Central memory CD8-positive, alpha-beta T cell (primary cell): ENCODE results near the gene TRMT44.

Experiments used
- ATAC-seq: fragments of 150-1000 bp; cut with Tn5 transposase; replicated peaks from 2 replicates; pipeline ENCODE4 v1.10.0; 2022; ENCODE audit warnings: mild to moderate bottlenecking, moderate FRiP score, moderate number of reproducible peaks; ENCODE audit not compliant: poor library complexity, severe bottlenecking; ENCODE audit errors: extremely low read depth
- DNase-seq, 2 donors: peaks; one replicate each; pipeline ENCODE4 v3.0.0; 2021; ENCODE audit warnings: low spot score in 2 of 2
- H3K27ac Mint-ChIP-seq: one replicate; pipeline ENCODE4 v1.8.0; 2022; ENCODE audit warnings: low read depth, mild to moderate bottlenecking, moderate library complexity, mixed read lengths
- H3K27me3 Mint-ChIP-seq: one replicate; pipeline ENCODE4 v1.8.0; 2022; ENCODE audit warnings: mixed read lengths
- H3K36me3 Mint-ChIP-seq: one replicate; pipeline ENCODE4 v1.8.0; 2022; ENCODE audit warnings: mild to moderate bottlenecking, moderate library complexity, mixed read lengths; ENCODE audit not compliant: insufficient read depth
- H3K4me1 Mint-ChIP-seq: one replicate; pipeline ENCODE4 v1.8.0; 2022; ENCODE audit warnings: mixed read lengths
- H3K4me3 Mint-ChIP-seq: one replicate; pipeline ENCODE4 v1.8.0; 2022; ENCODE audit warnings: mild to moderate bottlenecking, moderate library complexity, mixed read lengths
- H3K9me3 Mint-ChIP-seq: one replicate; pipeline ENCODE4 v1.8.0; 2022; ENCODE audit warnings: mixed read lengths

Gene TRMT44, protein sequence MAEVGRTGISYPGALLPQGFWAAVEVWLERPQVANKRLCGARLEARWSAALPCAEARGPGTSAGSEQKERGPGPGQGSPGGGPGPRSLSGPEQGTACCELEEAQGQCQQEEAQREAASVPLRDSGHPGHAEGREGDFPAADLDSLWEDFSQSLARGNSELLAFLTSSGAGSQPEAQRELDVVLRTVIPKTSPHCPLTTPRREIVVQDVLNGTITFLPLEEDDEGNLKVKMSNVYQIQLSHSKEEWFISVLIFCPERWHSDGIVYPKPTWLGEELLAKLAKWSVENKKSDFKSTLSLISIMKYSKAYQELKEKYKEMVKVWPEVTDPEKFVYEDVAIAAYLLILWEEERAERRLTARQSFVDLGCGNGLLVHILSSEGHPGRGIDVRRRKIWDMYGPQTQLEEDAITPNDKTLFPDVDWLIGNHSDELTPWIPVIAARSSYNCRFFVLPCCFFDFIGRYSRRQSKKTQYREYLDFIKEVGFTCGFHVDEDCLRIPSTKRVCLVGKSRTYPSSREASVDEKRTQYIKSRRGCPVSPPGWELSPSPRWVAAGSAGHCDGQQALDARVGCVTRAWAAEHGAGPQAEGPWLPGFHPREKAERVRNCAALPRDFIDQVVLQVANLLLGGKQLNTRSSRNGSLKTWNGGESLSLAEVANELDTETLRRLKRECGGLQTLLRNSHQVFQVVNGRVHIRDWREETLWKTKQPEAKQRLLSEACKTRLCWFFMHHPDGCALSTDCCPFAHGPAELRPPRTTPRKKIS

DNA sequence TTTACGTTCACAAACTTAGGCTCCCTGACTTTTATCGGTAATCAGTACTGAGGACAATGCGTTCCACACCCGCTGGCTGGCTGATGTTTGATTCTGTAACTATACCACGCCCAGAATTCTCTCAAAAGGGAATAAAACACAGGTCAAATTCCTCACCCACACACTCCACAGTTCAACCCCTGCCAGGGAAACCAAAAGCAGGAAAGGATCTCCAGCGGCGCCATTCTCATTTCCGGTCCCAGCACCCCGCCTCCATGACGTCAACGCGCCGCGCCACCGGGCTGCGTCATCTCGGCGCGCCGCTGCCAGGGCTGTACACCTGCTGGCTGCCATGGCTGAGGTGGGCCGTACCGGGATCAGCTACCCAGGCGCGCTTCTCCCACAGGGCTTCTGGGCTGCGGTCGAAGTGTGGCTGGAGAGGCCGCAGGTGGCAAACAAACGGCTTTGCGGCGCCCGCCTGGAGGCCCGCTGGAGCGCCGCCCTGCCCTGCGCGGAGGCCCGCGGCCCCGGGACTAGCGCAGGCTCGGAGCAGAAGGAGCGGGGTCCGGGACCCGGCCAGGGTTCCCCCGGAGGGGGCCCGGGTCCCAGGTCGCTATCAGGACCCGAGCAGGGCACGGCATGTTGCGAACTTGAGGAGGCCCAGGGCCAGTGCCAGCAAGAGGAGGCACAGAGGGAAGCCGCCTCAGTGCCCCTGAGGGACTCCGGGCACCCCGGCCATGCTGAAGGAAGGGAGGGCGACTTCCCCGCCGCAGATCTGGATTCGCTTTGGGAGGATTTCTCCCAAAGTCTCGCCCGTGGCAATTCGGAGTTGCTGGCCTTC, at the start of gene TRMT44, which contains the start of gene ACOX3:
TRMT44 (plus strand) TSS at position 286 of the 820 bp plus-strand sequence; CDS start at position 332, 46 bp downstream.
ACOX3 (minus strand) TSS at position 232 of the 820 bp plus-strand sequence. CDS start 24,202 bp downstream, outside the sequence.
- DNase-seq, result peak; percentile 96 to 99
- Mint-ChIP-seq H3K4me3 (peak within 1 kb of the TSS; percentile 99), H3K9me3 (no peaks in the 10 kb centered on the region), H3K27ac (peak within 1 kb of the TSS; percentile 99), H3K4me1 (peaks cover 75% of the 10 kb centered on the region), H3K27me3 (no peaks in the 10 kb centered on the region), H3K36me3 (peaks cover 13% of the 10 kb centered on the region)
- peak; percentile 90 for ATAC-seq

DNA sequence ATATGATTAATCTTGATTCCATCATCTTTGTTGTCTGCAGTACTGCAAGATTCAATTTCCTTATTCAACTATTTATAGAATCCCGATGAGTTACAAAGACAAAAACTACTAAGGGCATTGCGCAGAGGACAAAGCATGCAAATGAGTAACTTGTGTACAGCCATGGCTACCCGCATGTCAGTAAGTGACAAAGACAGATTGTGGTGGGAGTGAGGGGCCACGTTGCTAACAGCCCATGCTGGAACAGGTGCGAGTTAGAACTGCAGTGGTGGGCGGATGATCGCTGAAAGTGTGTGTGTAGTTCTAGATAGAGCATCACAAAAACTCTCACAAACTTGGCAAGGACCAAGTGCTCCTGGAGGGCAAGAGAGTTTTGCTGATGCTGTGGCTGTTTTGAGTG, 49.5 kb upstream of the TRMT44 start:
- H3K27ac Mint-ChIP-seq, result no peak overlapping the region
- H3K27me3 Mint-ChIP-seq, result no peaks in the 10 kb centered on the region
- no peak overlapping the region for H3K4me3 Mint-ChIP-seq
- ATAC-seq (no peak), DNase-seq (no peak)
- H3K9me3 Mint-ChIP-seq, result no peaks in the 10 kb centered on the region
- H3K36me3 Mint-ChIP-seq, result peaks cover 21% of the 10 kb centered on the region
- H3K4me1 Mint-ChIP-seq, result no peaks in the 10 kb centered on the region

DNA sequence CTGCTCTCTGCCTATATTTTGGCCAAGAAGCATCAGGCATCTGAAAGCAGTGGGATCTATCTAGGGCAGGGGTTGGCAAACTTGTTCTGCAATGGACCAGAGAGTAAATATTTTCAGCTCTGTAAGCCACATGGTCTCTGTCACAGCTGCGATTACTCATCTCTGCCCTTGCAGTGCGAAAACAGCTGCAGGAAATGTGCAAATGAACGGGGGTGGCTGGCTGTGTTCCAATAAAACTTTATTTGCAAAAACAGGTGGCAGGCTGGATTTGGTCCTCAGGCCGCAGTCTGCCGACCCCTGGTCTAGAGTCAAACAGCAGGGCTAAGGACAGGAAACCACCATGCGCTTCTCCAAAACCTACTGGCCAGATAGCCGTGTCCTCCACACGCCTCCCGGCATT, 48.6 kb upstream of the TRMT44 start:
- peaks cover 24% of the 10 kb centered on the region for H3K36me3 Mint-ChIP-seq
- DNase-seq (no peak), ATAC-seq (no peak)
- H3K4me1 Mint-ChIP-seq, result no peaks in the 10 kb centered on the region
- H3K27me3 Mint-ChIP-seq, result no peaks in the 10 kb centered on the region
- H3K27ac Mint-ChIP-seq, result no peak overlapping the region
- H3K9me3 Mint-ChIP-seq, result no peaks in the 10 kb centered on the region
- H3K4me3 Mint-ChIP-seq, result no peak overlapping the region

DNA sequence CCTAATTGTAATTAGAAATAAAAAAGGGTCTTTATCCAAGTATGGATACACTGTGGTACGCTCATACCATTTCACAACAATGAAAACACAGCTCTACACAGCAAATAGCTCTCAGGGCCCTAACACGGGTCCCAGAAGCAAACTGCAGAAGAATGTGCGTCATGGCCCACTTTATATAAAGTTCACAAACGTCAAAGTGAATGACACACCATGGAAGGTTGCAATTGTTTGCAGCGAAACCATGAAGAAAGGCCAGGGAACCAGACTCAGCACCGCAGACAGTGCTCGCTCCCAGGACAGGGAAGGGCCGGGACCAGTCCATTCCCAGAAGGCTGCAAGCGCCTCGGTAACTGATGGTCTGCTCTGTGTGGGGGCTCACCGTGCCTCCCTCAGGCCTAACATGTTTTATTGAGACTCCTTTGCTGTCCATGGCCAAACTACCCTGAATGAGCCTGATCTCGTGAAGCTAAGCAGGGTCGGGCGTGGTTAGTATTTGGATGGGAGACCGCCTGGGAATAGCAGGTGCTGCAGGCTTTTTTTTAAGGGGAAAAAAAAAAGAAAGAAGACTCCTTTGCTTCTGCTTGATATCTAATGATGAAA, 47.9 kb upstream of the TRMT44 start:
- no peaks in the 10 kb centered on the region for H3K27me3 Mint-ChIP-seq
- H3K4me1 Mint-ChIP-seq, result no peaks in the 10 kb centered on the region
- H3K36me3 Mint-ChIP-seq, result peaks cover 23% of the 10 kb centered on the region
- H3K27ac Mint-ChIP-seq, result no peak overlapping the region
- no peak for DNase-seq
- no peak overlapping the region for H3K4me3 Mint-ChIP-seq
- no peaks in the 10 kb centered on the region for H3K9me3 Mint-ChIP-seq
- ATAC-seq, result no peak

DNA sequence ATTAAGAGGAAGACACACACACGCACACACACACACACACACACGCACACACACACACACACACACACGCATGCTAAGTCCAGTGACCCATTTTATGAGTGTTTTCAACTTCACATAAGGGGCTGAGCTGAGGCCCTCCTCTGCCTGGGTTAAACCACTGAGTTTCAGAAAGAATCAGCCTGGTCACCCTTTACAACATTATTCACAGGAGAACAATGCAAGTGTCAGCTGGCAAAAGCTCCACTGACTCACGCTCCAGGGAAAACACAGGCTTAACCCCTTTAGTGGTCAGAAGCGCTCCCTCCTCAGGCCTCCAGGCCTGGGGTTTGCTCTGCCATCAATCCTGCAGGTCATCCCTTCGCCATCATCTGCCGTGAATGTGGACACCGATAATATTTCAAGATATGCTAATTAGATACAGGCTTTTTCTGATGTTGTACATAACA, 47.0 kb upstream of the TRMT44 start:
- Mint-ChIP-seq H3K4me1 (no peaks in the 10 kb centered on the region), H3K36me3 (peaks cover 19% of the 10 kb centered on the region), H3K27ac (no peak overlapping the region), H3K4me3 (no peak overlapping the region), H3K9me3 (no peaks in the 10 kb centered on the region), H3K27me3 (no peaks in the 10 kb centered on the region)
- ATAC-seq (no peak), DNase-seq (no peak)

DNA sequence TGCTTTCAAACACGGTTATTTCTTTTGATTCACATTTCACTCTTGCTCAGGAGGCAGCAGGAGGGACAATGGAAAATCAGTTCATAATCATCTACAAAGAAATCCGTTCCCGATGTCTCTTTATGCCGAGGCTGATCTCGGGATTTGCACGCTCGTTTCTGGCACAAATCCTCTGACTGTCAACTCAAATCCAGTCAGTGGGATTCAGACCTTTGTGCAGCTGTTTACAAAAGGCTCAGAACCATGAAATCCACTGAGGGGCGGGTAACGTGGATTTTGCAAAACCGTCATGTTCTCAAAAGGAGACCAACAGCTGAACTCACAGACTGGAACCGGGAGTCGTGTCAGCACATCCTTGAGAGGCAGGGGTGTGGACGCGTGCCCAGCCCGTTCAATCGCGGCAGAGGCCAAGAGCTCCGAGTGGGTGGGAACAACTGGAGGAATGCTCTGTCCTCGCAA, 46.5 kb upstream of the TRMT44 start:
- Mint-ChIP-seq H3K4me3 (no peak overlapping the region), H3K4me1 (no peaks in the 10 kb centered on the region), H3K27ac (no peak overlapping the region), H3K36me3 (peaks cover 19% of the 10 kb centered on the region), H3K9me3 (no peaks in the 10 kb centered on the region), H3K27me3 (no peaks in the 10 kb centered on the region)
- ATAC-seq, result no peak
- no peak for DNase-seq

DNA sequence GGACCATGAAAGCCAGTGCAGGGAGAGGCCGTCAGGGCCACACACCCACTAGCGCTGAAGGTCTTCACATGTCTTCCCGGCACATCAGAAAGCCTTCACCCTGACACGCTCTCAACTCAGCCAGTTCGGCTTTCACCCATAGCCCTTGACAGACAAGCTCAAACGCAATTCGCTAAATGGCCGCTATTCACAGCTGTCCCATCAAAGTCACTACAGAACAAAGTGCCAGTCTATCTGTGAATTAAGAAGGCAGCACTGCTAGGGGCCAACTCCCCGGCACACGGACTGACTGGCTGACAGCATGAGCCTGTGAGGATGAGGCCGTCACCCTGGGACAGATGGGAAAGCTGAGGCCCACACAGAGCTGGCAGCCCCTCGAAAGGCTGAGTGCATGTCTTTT, 45.8 kb upstream of the TRMT44 start:
- Mint-ChIP-seq H3K4me3 (no peak overlapping the region), H3K27ac (no peak overlapping the region), H3K36me3 (peaks cover 19% of the 10 kb centered on the region), H3K27me3 (no peaks in the 10 kb centered on the region), H3K4me1 (no peaks in the 10 kb centered on the region), H3K9me3 (no peaks in the 10 kb centered on the region)
- DNase-seq, result no peak
- no peak for ATAC-seq

DNA sequence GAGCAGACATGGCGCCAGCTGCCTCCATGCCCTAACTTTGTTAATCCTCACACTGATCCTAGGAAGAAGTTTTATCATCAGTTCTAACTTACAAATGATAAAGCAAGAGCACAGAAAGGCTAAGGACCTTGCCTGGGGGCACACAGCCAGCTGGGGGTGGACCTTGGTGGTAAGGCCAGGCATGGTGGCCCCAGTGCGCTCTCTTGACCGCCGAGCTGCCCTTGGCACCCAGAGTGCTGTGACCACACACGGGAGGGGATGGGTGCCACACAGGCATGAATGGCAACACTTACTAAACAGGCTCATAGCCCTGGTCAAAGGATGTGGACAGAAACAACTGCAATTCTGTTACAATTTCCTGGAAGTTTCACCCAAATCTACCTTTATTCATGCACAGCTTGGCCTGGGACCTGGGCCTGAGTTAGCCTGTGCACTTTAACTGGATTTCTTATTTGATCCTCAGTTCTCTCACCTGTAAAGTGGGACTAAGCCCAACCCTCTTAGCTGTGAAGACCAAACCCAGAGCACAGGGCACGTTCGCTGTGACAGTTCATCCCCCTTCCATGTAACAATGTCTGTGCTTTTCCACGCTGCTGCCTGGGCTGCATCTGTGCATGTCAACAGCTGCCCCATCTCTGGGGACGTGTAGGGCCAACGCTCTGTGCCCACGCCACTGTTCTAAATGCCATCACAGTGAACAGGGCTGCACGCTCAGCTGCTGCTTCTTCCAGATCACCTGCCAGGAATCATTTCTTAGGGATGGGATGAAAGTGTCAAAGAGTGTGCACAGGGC, 44.9 kb upstream of the TRMT44 start:
- ATAC-seq (no peak), DNase-seq (no peak)
- Mint-ChIP-seq H3K4me1 (no peaks in the 10 kb centered on the region), H3K9me3 (no peaks in the 10 kb centered on the region), H3K27ac (no peak overlapping the region), H3K36me3 (peaks cover 16% of the 10 kb centered on the region), H3K4me3 (no peak overlapping the region), H3K27me3 (no peaks in the 10 kb centered on the region)

DNA sequence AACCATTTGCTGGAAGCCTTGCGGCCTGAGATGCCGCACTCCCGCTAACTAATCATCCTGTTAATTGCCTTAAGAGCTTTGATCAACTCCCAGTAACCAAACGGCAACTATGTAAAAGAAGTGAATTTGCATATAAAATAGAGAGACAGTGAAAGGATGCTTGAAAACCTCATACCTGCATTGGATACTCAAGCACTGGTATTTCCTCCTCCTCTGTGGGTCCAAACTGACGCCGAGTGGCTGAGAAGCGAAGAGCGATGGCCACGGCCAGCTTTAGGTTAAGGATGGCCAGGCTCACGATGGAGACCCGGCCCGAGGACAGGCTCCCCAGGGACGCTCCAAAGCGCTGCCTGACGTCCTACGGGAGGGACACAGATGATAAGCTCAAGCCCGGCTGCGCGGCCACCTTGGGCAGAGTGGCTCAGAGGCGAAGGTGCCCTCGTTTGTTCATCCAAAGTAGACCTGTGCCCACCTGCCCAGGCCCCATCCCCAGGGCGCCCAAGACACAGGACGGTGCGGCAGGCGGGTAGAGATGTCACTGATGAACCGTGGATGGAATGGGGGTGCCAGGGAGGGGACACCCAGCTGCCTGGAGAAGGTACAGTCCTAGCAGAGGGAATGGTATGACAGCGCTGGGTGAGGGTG, 43.7 kb upstream of the TRMT44 start:
- no peaks in the 10 kb centered on the region for H3K27me3 Mint-ChIP-seq
- H3K4me1 Mint-ChIP-seq, result no peaks in the 10 kb centered on the region
- H3K27ac Mint-ChIP-seq, result no peak overlapping the region
- H3K36me3 Mint-ChIP-seq, result peaks cover 12% of the 10 kb centered on the region
- H3K4me3 Mint-ChIP-seq, result no peak overlapping the region
- no peaks in the 10 kb centered on the region for H3K9me3 Mint-ChIP-seq
- DNase-seq (no peak), ATAC-seq (no peak)

DNA sequence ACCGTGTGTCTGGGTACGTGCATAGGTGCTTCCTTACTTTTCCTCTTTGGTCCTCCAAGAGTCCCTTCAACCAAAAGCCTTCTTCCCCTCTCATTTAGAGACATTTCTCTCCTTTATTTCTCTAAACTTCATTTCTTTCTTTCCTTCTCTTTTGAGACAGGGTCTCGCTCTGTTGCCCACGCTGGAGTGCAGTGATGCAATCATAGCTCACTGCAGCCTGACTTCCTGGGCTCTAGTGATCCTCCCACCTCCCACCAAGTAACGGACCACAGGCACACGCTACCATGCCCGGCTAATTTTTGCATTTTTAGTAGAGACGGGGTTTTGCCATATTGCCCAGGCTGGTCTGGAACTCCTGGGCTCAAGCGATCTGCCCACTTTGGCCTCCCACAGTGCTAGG, 42.2 kb upstream of the TRMT44 start:
- Mint-ChIP-seq H3K27me3 (no peaks in the 10 kb centered on the region), H3K9me3 (no peaks in the 10 kb centered on the region), H3K4me3 (no peak overlapping the region), H3K36me3 (peaks cover 6% of the 10 kb centered on the region), H3K4me1 (no peaks in the 10 kb centered on the region), H3K27ac (no peak overlapping the region)
- DNase-seq (no peak), ATAC-seq (no peak)

DNA sequence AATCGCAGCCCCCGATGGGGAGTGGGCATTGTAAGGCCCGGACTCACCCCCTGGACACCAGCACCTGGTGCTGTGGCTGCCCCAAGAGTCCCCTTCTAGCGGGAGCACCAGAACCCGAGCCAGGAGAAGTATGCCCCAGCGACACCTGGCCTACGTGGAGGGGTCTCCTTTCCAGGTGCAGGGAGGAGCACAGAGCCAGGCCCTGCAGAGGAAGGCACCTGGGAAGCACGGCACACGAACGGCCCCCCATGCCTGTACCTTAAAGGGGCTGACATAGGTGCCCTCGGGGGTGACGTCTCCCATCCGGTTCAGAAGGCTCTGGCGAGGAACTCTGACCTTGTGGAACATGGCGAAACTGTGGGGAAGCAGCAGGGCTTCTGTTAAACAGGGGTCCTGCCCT, 41.3 kb upstream of the TRMT44 start:
- Mint-ChIP-seq H3K27ac (no peak overlapping the region), H3K4me3 (no peak overlapping the region), H3K27me3 (no peaks in the 10 kb centered on the region), H3K4me1 (no peaks in the 10 kb centered on the region), H3K9me3 (no peaks in the 10 kb centered on the region), H3K36me3 (peaks cover 9% of the 10 kb centered on the region)
- no peak for DNase-seq
- ATAC-seq, result no peak
